ENCODE data around the gene RNASE8. TPM values are rescaled to one million over a fixed set of nuclear protein-coding genes. Genes with fewer than 3 reads are reported as not detected.

RNASE8 gene
- total and polyA plus RNA-seq, 2 donors, result not detected

DNA sequence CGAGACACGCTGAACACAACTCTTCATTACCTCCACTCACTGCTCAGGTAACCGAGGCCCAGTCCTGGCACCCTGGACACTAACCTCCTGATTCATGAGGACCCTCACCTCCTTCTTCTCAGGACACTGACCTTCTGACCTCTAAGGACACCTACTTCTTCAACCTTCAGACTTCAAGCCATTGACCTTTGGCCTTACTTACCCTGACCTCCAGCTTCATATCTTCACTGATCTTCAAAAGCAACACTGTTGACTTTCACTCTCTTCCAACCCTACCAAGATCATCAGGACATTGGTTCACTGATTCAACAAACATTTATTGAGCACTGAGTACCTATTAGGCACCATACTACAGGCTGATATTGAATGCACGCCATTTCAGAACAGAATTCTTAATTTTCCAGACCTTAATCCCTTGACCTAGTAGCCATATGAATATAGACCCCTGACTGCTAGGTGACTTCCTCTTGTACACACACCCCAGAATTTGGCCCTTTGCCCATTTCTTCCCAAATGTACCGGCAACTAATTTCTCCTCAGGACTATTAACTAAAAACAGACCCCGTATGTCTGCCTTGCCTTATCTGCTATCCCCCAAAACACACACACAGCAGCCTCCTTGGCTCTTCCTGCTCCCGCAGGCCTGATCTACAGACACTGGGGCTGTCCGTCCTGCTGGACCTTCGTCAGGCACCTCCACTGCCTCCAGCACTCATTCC lies 18.3 kb downstream of the RNASE8 start:
- H3K27ac ChIP-seq (ENCODE audit: low read depth in 1 of 2, low read length in 1 of 2), result no peak overlapping the region
- no peak for DNase-seq (ENCODE audit: low read depth in 6 of 9, low spot score in 9 of 9)
- H3K27me3 ChIP-seq (ENCODE audit: control insufficient read depth in 2 of 2, insufficient read depth in 1 of 2, low read length in 1 of 2), result peaks cover 22 to 40% of the 10 kb centered on the region in 2 donors
- H3K4me3 ChIP-seq (ENCODE audit: low read length in 2 of 2), result no peak overlapping the region
- H3K36me3 ChIP-seq (ENCODE audit: control insufficient read depth in 2 of 2, insufficient read depth in 2 of 2, low read length in 1 of 2), result no peaks in the 10 kb centered on the region
- 96% methylated on average over 9 of the region's 9 CpGs for WGBS
- H3K9me3 ChIP-seq (ENCODE audit: control insufficient read depth in 2 of 2, insufficient read depth in 1 of 2, low read length in 1 of 2), result no peaks in the 10 kb centered on the region
- peaks cover 4 to 13% of the 10 kb centered on the region in 2 donors for H3K4me1 ChIP-seq (ENCODE audit: control insufficient read depth in 2 of 2, insufficient read depth in 2 of 2, low read length in 2 of 2)

DNA sequence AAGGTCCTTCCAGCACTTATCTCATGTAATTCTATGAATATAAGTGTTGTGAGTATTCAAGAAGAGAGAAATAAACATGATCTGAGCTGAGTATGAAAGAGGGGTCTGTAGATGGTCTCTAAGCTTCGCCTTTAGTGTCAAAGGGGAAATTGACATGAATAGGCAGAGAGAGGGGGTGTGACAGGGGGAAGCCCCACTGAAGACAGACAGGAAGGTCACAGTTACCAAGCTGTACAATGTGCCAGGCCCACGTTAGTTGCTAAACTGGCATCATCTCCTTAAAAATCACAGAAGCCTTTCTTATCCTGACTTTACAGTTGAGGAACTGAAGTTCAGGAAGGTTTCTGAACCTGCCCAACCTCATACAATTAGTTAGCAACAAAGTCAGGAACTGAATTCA lies 20.1 kb downstream of the RNASE8 start:
- Histone ChIP-seq H3K4me3 (ENCODE audit: low read length in 2 of 2) (no peak overlapping the region), H3K9me3 (ENCODE audit: control insufficient read depth in 2 of 2, insufficient read depth in 1 of 2, low read length in 1 of 2) (no peaks in the 10 kb centered on the region), H3K27me3 (ENCODE audit: control insufficient read depth in 2 of 2, insufficient read depth in 1 of 2, low read length in 1 of 2) (peaks cover 5 to 22% of the 10 kb centered on the region in 2 donors), H3K36me3 (ENCODE audit: control insufficient read depth in 2 of 2, insufficient read depth in 2 of 2, low read length in 1 of 2) (no peaks in the 10 kb centered on the region), H3K27ac (ENCODE audit: low read depth in 1 of 2, low read length in 1 of 2) (no peak overlapping the region), H3K4me1 (ENCODE audit: control insufficient read depth in 2 of 2, insufficient read depth in 2 of 2, low read length in 2 of 2) (peaks cover 0 to 2% of the 10 kb centered on the region in 2 donors)
- no peak for DNase-seq (ENCODE audit: low read depth in 6 of 9, low spot score in 9 of 9)
- 88% methylated on average over 2 of the region's 2 CpGs for whole genome bisulfite sequencing

DNA sequence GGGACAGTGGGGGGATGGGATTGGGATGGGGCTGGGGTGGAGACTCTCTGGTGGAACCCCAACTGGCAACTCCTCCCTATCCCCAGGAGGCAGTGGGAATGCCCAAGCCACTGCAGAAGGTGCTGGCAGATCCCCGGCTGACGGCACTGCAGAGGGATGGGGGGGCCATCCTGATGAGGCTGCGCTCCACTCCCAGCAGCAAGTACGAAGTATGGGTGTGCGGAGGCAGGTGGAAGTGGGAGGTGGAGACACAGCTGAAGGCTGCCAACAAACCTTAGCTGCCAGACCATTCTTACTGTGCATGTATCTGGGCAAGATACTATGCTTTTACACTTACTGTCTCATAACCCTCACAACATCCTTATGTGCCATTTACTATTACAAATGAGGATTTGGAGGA lies 20.7 kb downstream of the RNASE8 start:
- no peak overlapping the region for H3K27ac ChIP-seq (ENCODE audit: low read depth in 1 of 2, low read length in 1 of 2)
- 99% methylated on average over 5 of the region's 5 CpGs for WGBS
- no peaks in the 10 kb centered on the region for H3K36me3 ChIP-seq (ENCODE audit: control insufficient read depth in 2 of 2, insufficient read depth in 2 of 2, low read length in 1 of 2)
- no peak for DNase-seq (ENCODE audit: low read depth in 6 of 9, low spot score in 9 of 9)
- peaks cover 3 to 17% of the 10 kb centered on the region in 2 donors for H3K27me3 ChIP-seq (ENCODE audit: control insufficient read depth in 2 of 2, insufficient read depth in 1 of 2, low read length in 1 of 2)
- no peaks in the 10 kb centered on the region for H3K4me1 ChIP-seq (ENCODE audit: control insufficient read depth in 2 of 2, insufficient read depth in 2 of 2, low read length in 2 of 2)
- H3K4me3 ChIP-seq (ENCODE audit: low read length in 2 of 2), result no peak overlapping the region
- no peaks in the 10 kb centered on the region for H3K9me3 ChIP-seq (ENCODE audit: control insufficient read depth in 2 of 2, insufficient read depth in 1 of 2, low read length in 1 of 2)

DNA sequence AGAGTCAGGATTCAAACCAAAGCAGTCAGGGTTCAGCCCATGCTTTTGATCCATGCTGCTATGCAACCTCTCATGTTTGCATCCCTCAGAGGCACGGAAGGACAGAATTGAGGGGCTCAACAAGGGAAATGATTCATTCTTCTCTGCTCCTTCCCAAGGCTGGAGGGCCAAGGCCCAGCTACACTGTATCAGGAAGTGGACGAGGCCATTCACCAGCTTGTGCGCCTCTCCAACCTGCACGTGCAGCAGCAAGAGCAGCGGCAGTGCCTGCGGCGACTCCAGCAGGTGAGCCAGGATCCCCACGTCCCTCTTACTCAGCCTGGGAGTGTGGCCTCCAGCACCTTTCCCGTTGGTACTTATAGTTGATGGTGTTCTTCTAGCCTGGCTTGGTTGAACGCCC lies 21.1 kb downstream of the RNASE8 start:
- 95% methylated on average over 10 of the region's 10 CpGs for WGBS
- Histone ChIP-seq H3K4me3 (ENCODE audit: low read length in 2 of 2) (no peak overlapping the region), H3K27me3 (ENCODE audit: control insufficient read depth in 2 of 2, insufficient read depth in 1 of 2, low read length in 1 of 2) (peaks cover 2 to 16% of the 10 kb centered on the region in 2 donors), H3K36me3 (ENCODE audit: control insufficient read depth in 2 of 2, insufficient read depth in 2 of 2, low read length in 1 of 2) (no peaks in the 10 kb centered on the region), H3K9me3 (ENCODE audit: control insufficient read depth in 2 of 2, insufficient read depth in 1 of 2, low read length in 1 of 2) (no peaks in the 10 kb centered on the region), H3K27ac (ENCODE audit: low read depth in 1 of 2, low read length in 1 of 2) (no peak overlapping the region), H3K4me1 (ENCODE audit: control insufficient read depth in 2 of 2, insufficient read depth in 2 of 2, low read length in 2 of 2) (no peaks in the 10 kb centered on the region)
- DNase-seq (ENCODE audit: low read depth in 6 of 9, low spot score in 9 of 9), result no peak

DNA sequence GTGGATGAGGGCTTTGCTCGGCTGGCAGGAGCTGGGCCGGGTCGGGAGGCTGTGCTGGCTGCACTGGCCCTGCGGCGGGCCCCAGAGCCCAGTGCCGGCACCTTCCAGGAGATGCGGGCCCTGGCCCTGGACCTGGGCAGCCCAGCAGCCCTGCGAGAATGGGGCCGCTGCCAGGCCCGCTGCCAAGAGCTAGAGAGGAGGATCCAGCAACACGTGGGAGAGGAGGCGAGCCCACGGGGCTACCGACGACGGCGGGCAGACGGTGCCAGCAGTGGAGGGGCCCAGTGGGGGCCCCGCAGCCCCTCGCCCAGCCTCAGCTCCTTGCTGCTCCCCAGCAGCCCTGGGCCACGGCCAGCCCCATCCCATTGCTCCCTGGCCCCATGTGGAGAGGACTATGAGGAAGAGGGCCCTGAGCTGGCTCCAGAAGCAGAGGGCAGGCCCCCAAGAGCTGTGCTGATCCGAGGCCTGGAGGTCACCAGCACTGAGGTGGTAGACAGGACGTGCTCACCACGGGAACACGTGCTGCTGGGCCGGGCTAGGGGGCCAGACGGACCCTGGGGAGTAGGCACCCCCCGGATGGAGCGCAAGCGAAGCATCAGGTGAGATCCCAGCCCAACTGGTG lies 24.0 kb downstream of the RNASE8 start:
- DNase-seq (ENCODE audit: low read depth in 6 of 9, low spot score in 9 of 9), result no peak
- no peaks in the 10 kb centered on the region for H3K36me3 ChIP-seq (ENCODE audit: control insufficient read depth in 2 of 2, insufficient read depth in 2 of 2, low read length in 1 of 2)
- H3K4me3 ChIP-seq (ENCODE audit: low read length in 2 of 2), result no peak overlapping the region
- WGBS, result 93% methylated on average over 30 of the region's 30 CpGs
- peaks cover 0 to 5% of the 10 kb centered on the region in 2 donors for H3K27me3 ChIP-seq (ENCODE audit: control insufficient read depth in 2 of 2, insufficient read depth in 1 of 2, low read length in 1 of 2)
- no peaks in the 10 kb centered on the region for H3K9me3 ChIP-seq (ENCODE audit: control insufficient read depth in 2 of 2, insufficient read depth in 1 of 2, low read length in 1 of 2)
- no peaks in the 10 kb centered on the region for H3K4me1 ChIP-seq (ENCODE audit: control insufficient read depth in 2 of 2, insufficient read depth in 2 of 2, low read length in 2 of 2)
- no peak overlapping the region for H3K27ac ChIP-seq (ENCODE audit: low read depth in 1 of 2, low read length in 1 of 2)

DNA sequence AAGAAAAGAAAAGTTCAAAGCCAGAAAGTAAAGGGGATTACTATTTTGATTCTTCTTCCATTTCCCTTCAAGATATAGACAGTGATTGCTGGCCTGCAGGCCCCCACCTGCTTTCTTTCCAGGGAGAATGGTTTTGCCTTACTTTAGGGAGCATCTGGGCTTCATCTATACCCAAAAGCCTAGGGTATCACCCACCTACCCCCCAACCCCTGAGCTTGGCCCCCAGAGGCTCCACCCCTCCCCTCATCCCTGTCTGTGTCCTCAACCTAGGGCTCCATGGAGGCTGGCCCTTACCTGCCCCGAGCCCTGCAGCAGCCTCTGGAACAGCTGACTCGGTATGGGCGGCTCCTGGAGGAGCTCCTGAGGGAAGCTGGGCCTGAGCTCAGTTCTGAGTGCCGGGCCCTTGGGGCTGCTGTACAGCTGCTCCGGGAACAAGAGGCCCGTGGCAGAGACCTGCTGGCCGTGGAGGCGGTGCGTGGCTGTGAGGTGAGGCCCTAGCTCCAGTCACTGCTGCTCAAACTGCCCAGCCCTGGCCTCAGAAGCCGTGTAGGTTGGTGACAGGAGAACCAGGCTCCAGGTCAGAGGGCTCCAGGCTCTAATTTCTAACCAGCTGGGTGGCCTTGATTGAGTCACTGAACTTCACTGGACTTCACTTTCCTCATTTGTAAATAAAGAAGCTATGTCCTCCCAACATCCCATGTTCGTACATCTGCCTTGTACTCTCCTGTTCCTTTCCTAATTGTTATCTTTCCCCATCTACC lies 26.1 kb downstream of the RNASE8 start:
- Histone ChIP-seq H3K27me3 (ENCODE audit: control insufficient read depth in 2 of 2, insufficient read depth in 1 of 2, low read length in 1 of 2) (peaks cover 0 to 1% of the 10 kb centered on the region in 2 donors), H3K36me3 (ENCODE audit: control insufficient read depth in 2 of 2, insufficient read depth in 2 of 2, low read length in 1 of 2) (peaks cover 0 to 5% of the 10 kb centered on the region in 2 donors), H3K9me3 (ENCODE audit: control insufficient read depth in 2 of 2, insufficient read depth in 1 of 2, low read length in 1 of 2) (no peaks in the 10 kb centered on the region), H3K4me3 (ENCODE audit: low read length in 2 of 2) (no peak overlapping the region), H3K27ac (ENCODE audit: low read depth in 1 of 2, low read length in 1 of 2) (no peak overlapping the region), H3K4me1 (ENCODE audit: control insufficient read depth in 2 of 2, insufficient read depth in 2 of 2, low read length in 2 of 2) (peaks cover 0 to 12% of the 10 kb centered on the region in 2 donors)
- WGBS, result 94% methylated on average over 11 of the region's 11 CpGs
- no peak for DNase-seq (ENCODE audit: low read depth in 6 of 9, low spot score in 9 of 9)

DNA sequence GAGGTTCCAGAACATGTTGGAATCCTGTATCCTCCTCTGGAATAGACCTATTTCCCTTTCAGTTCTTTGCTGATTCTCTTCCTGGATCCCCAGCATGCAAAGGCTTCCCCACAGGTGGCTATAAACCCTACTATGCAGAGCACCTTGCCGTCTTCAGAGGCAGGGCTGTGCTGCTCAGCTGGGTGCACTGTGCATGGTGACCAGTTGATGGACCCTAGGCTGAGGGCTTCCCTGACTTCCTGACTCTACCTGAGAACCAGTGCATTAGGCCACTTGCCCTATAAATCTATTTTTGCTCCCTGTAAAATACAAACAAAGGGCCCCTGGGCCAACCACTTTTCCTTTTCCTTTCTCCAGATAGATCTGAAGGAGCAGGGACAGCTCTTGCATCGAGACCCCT lies 26.8 kb downstream of the RNASE8 start:
- DNase-seq (ENCODE audit: low read depth in 6 of 9, low spot score in 9 of 9), result no peak
- Histone ChIP-seq H3K4me1 (ENCODE audit: control insufficient read depth in 2 of 2, insufficient read depth in 2 of 2, low read length in 2 of 2) (peaks cover 0 to 12% of the 10 kb centered on the region in 2 donors), H3K27ac (ENCODE audit: low read depth in 1 of 2, low read length in 1 of 2) (no peak overlapping the region), H3K9me3 (ENCODE audit: control insufficient read depth in 2 of 2, insufficient read depth in 1 of 2, low read length in 1 of 2) (no peaks in the 10 kb centered on the region), H3K27me3 (ENCODE audit: control insufficient read depth in 2 of 2, insufficient read depth in 1 of 2, low read length in 1 of 2) (no peaks in the 10 kb centered on the region), H3K4me3 (ENCODE audit: low read length in 2 of 2) (no peak overlapping the region), H3K36me3 (ENCODE audit: control insufficient read depth in 2 of 2, insufficient read depth in 2 of 2, low read length in 1 of 2) (peaks cover under 1 to 10% of the 10 kb centered on the region in 2 donors)
- 95% methylated on average over 2 of the region's 2 CpGs for WGBS

DNA sequence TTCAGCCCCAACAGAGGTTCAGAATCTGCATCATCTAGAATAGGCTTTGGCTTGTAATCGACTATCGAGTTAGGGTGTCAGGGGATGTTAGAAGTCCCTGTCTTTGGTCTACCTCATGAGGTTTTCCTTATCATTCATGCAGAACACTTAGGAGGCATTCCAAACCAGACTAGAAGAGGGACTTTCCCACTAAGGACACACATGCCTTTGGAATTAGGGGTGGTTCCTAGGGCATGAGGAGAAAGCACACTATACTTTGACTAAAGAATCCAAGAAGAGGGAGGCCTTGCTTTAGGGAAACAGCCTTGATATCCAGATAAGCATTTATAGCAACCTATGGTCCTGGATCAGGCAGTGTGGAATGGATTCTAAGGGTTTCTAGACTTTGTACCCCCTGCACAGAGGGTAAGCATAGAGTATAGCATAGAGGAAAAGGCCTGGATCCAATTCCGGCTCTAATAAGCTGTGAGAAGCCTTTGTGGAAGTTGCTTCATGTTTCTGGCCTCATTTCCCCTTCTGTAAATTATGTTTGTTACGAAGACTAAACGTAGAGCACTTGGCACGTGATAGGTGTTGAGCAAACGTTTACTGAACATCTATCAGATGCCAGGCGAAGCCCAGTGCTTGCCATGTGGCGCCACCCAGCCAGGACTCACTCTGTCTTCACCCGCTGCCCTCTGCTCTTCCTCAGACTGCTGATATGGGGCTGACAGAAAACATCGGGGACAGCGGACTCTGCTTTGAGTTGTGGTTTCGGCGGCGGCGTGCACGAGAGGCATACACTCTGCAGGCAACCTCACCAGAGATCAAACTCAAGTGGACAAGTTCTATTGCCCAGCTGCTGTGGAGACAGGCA lies 27.6 kb downstream of the RNASE8 start:
- Histone ChIP-seq H3K36me3 (ENCODE audit: control insufficient read depth in 2 of 2, insufficient read depth in 2 of 2, low read length in 1 of 2) (peaks cover 6 to 18% of the 10 kb centered on the region in 2 donors), H3K27me3 (ENCODE audit: control insufficient read depth in 2 of 2, insufficient read depth in 1 of 2, low read length in 1 of 2) (no peaks in the 10 kb centered on the region), H3K9me3 (ENCODE audit: control insufficient read depth in 2 of 2, insufficient read depth in 1 of 2, low read length in 1 of 2) (no peaks in the 10 kb centered on the region), H3K4me3 (ENCODE audit: low read length in 2 of 2) (no peak overlapping the region), H3K4me1 (ENCODE audit: control insufficient read depth in 2 of 2, insufficient read depth in 2 of 2, low read length in 2 of 2) (peaks cover 0 to 12% of the 10 kb centered on the region in 2 donors), H3K27ac (ENCODE audit: low read depth in 1 of 2, low read length in 1 of 2) (no peak overlapping the region)
- no peak for DNase-seq (ENCODE audit: low read depth in 6 of 9, low spot score in 9 of 9)
- 94% methylated on average over 17 of the region's 17 CpGs for WGBS

All from thymus (tissue), 11 donors.